ENCODE measurements around the gene TTF1. TPM values are rescaled to one million over a fixed set of nuclear protein-coding genes. Genes with fewer than 3 reads are reported as not detected.

TTF1 gene
- total RNA-seq, 2 experiments from 2014 or later: 12.4 to 12.8 TPM

GRCh38 chr9:132409828-132410528, 3.3 kb upstream of the TTF1 start, which contains the start of gene CFAP77:
CFAP77 (plus strand) TSS chr9:132410211; CDS start chr9:132410272, 61 bp downstream.
- Mint-ChIP-seq H3K27me3 (peaks cover 49% of the 10 kb centered on the region), H3K9me3 (no peaks in the 10 kb centered on the region), H3K4me1 (ENCODE audit: low read depth) (peaks cover 48% of the 10 kb centered on the region), H3K4me3 (peak within 1 kb of the TSS; percentile 68), H3K36me3 (ENCODE audit: low read depth) (peaks cover 13% of the 10 kb centered on the region), H3K27ac (peak within 1 kb of the TSS; percentile 45)
- Histone ChIP-seq H3K4me1 (ENCODE audit: insufficient read depth, low read length) (peaks cover 52% of the 10 kb centered on the region), H3K27me3 (ENCODE audit: control insufficient read depth in 1 of 2, insufficient read depth in 2 of 2, low read length in 2 of 2) (peaks cover 34 to 46% of the 10 kb centered on the region in 2 experiments), H3K27ac (ENCODE audit: low read depth in 1 of 2, low read length in 2 of 2) (no peak within 1 kb of the TSS), H3K36me3 (ENCODE audit: insufficient read depth, low read length) (no peaks in the 10 kb centered on the region), H3K9me3 (ENCODE audit: control insufficient read depth in 1 of 2, insufficient read depth in 1 of 2, low read length in 2 of 2) (no peaks in the 10 kb centered on the region), H3K4me3 (ENCODE audit: low read length) (peak within 1 kb of the TSS; percentile 33)
- no peak for TF ChIP-seq CTCF (IDR thresholded peaks at IDR 0.05)
- ATAC-seq (ENCODE audit: poor library complexity) (peak; percentile 33), DNase-seq (peak in 12 of 14 experiments; percentile 15 to 74 (median 35))
- CTCF ChIA-PET: no interaction called here
- POLR2A ChIA-PET: interaction anchor here (0.7 kb wide), 1 partner anchor 55 kb away, joined by 3 read pairs; the partner anchor contains the start of gene SETX
- intact Hi-C loops (cut with DNase I, micrococcal nuclease): loop anchor here (2.0 to 10.0 kb wide), 9 partner anchors 97 to 1285 kb away; partner anchors contain the start of genes BARHL1 (in 2 of the 2), GFI1B (in 1 of the 2), GTF3C4 (in 1 of the 2) and MED22 (in 1 of the 2)

GRCh38 chr9:132408521-132408920, 1.9 kb upstream of the TTF1 start:
- Mint-ChIP-seq H3K27ac (no peak overlapping the region), H3K4me3 (no peak overlapping the region)
- H3K27me3 ChIP-seq (ENCODE audit: control insufficient read depth in 1 of 2, insufficient read depth in 2 of 2, low read length in 2 of 2): peaks cover 21 to 32% of the 10 kb centered on the region in 2 experiments

GRCh38 chr9:132407196-132407595, 556 bp upstream of the TTF1 start:
- no peaks in the 10 kb centered on the region for H3K9me3 Mint-ChIP-seq
- Histone ChIP-seq H3K36me3 (ENCODE audit: insufficient read depth, low read length) (peaks cover 13% of the 10 kb centered on the region), H3K4me3 (ENCODE audit: low read length) (no peak overlapping the region), H3K27ac (ENCODE audit: low read depth in 1 of 2, low read length in 2 of 2) (peak overlapping the region in 1 of 2 donors; percentile 60), H3K4me1 (ENCODE audit: insufficient read depth, low read length) (peaks cover 63% of the 10 kb centered on the region), H3K9me3 (ENCODE audit: control insufficient read depth in 1 of 2, insufficient read depth in 1 of 2, low read length in 2 of 2) (no peaks in the 10 kb centered on the region), H3K27me3 (ENCODE audit: control insufficient read depth in 1 of 2, insufficient read depth in 2 of 2, low read length in 2 of 2) (peaks cover 17 to 19% of the 10 kb centered on the region in 2 experiments)
- H3K27me3 Mint-ChIP-seq: peaks cover 21% of the 10 kb centered on the region
- no peak for ATAC-seq (ENCODE audit: poor library complexity)
- H3K4me1 Mint-ChIP-seq (ENCODE audit: low read depth): peaks cover 62% of the 10 kb centered on the region
- peak overlapping the region; percentile 89 for H3K4me3 Mint-ChIP-seq
- ChIA-PET POLR2A (interaction anchor here (1.0 kb wide), 1 partner anchor 57 kb away, joined by 5 read pairs; no protein-coding TSS in a partner anchor), CTCF (no interaction called here)
- H3K27ac Mint-ChIP-seq: peak overlapping the region; percentile 83
- H3K36me3 Mint-ChIP-seq (ENCODE audit: low read depth): peaks cover 27% of the 10 kb centered on the region
- intact Hi-C loops (cut with DNase I, micrococcal nuclease): loop anchor here (2.0 to 10.0 kb wide), 7 partner anchors 56 to 1282 kb away; partner anchors contain the start of genes GTF3C4 (in 1 of the 2), MED22 (in 1 of the 2), MED27 (in 1 of the 2) and NUP214 (in 1 of the 2)
- DNase-seq: peak in 1 of 14 experiments; percentile 30
- TF ChIP-seq CTCF (IDR thresholded peaks at IDR 0.05): no peak

More at GRCh38 chr9:132408521-132408920, 1.9 kb upstream of the TTF1 start:
- ChIA-PET POLR2A (no interaction called here), CTCF (no interaction called here)
- H3K36me3 ChIP-seq (ENCODE audit: insufficient read depth, low read length): peaks cover 2% of the 10 kb centered on the region
- peaks cover 22% of the 10 kb centered on the region for H3K36me3 Mint-ChIP-seq (ENCODE audit: low read depth)
- no peak overlapping the region for H3K27ac ChIP-seq (ENCODE audit: low read depth in 1 of 2, low read length in 2 of 2)
- peaks cover 35% of the 10 kb centered on the region for H3K27me3 Mint-ChIP-seq
- no peak overlapping the region for H3K4me3 ChIP-seq (ENCODE audit: low read length)
- peaks cover 61% of the 10 kb centered on the region for H3K4me1 Mint-ChIP-seq (ENCODE audit: low read depth)
- intact Hi-C loops (cut with DNase I, micrococcal nuclease): loop anchor here in 1 of 2 experiments (2.0 to 10.0 kb wide), 5 partner anchors 174 to 1284 kb away; partner anchors contain the start of genes BARHL1, MED22, MED27 and NUP214
- H3K9me3 Mint-ChIP-seq: no peaks in the 10 kb centered on the region
- ATAC-seq (ENCODE audit: poor library complexity): no peak
- no peak for DNase-seq
- TF ChIP-seq CTCF (IDR thresholded peaks at IDR 0.05): no peak
- peaks cover 61% of the 10 kb centered on the region for H3K4me1 ChIP-seq (ENCODE audit: insufficient read depth, low read length)
- no peaks in the 10 kb centered on the region for H3K9me3 ChIP-seq (ENCODE audit: control insufficient read depth in 1 of 2, insufficient read depth in 1 of 2, low read length in 2 of 2)
